DMS 273 treated with DMSO at 0.1 percent for 48 hours (cell line): ENCODE results near the gene GDF11.

Source experiments
- DNase-seq: peaks from one replicate; lab custom pipeline; 2025; lab: John Stamatoyannopoulos, UW

The GDF11 gene

GRCh38 chr12:55707219-55707671 is 35.7 kb upstream of the GDF11 start:
- DNase-seq: no peak

GRCh38 chr12:55707841-55708694 is 34.9 kb upstream of the GDF11 start, which contains the start of gene ITGA7:
TSS of gene ITGA7 (minus strand) at chr12:55707904. CDS start at chr12:55707682, 222 bp downstream.
- no peak for DNase-seq

GRCh38 chr12:55708695-55709233 is 34.2 kb upstream of the GDF11 start:
- DNase-seq: no peak

GRCh38 chr12:55711786-55712553 is 31.0 kb upstream of the GDF11 start:
- no peak for DNase-seq

- DNase-seq: no peak
Observed at GRCh38 chr12:55712700-55713415, 30.1 kb upstream of the GDF11 start.

- no peak for DNase-seq
Observed at GRCh38 chr12:55713721-55714120, 29.2 kb upstream of the GDF11 start.

- no peak for DNase-seq
Observed at GRCh38 chr12:55715169-55715764, 27.7 kb upstream of the GDF11 start.

GRCh38 chr12:55715833-55716581 is 26.9 kb upstream of the GDF11 start, which contains the start of gene BLOC1S1:
TSS of gene BLOC1S1 (plus strand) at chr12:55716046. CDS start at chr12:55716052, 6 bp downstream.
- peak; percentile 73 for DNase-seq

- no peak for DNase-seq
Observed at GRCh38 chr12:55716582-55716957, 26.4 kb upstream of the GDF11 start.

- peak; percentile 98 for DNase-seq
Observed at GRCh38 chr12:55717011-55718007, 25.6 kb upstream of the GDF11 start.

GRCh38 chr12:55718015-55718414 is 24.9 kb upstream of the GDF11 start:
- DNase-seq: no peak

GRCh38 chr12:55718624-55719275 is 24.2 kb upstream of the GDF11 start:
- DNase-seq: no peak

GRCh38 chr12:55719371-55719770 is 23.6 kb upstream of the GDF11 start:
- DNase-seq: no peak

- peak; percentile 60 for DNase-seq
Observed at GRCh38 chr12:55720071-55720564, 22.8 kb upstream of the GDF11 start, which contains the start of gene RDH5. TSS of gene RDH5 (plus strand) at chr12:55720393. CDS start at chr12:55721185, 792 bp downstream.

- peak; percentile 93 for DNase-seq
Observed at GRCh38 chr12:55720894-55721444, 22.0 kb upstream of the GDF11 start.

GRCh38 chr12:55721601-55722213 is 21.2 kb upstream of the GDF11 start:
- DNase-seq: no peak

- no peak for DNase-seq
Observed at GRCh38 chr12:55722948-55723347, 20.0 kb upstream of the GDF11 start.
